Activated naive CD8-positive, alpha-beta T cell treated with anti-CD3 and anti-CD28 coated beads for 36 hours (primary cell): ENCODE measurements around the gene NAT16. TPM values are rescaled to one million over a fixed set of nuclear protein-coding genes. Genes with fewer than 3 reads are reported as not detected.
"Not testable (repeated sequence)": the region's sequence is repeated elsewhere in the genome, so short reads cannot be mapped to it uniquely, and the experiment has no call there.

ENCODE experiments used
- DNase-seq: peaks from one replicate; pipeline ENCODE4 v3.0.0; 2021
- H3K27ac Mint-ChIP-seq: one replicate; pipeline ENCODE4 v1.8.0; 2022; ENCODE audit warnings: mild to moderate bottlenecking, moderate library complexity, mixed read lengths
- H3K27me3 Mint-ChIP-seq: one replicate; pipeline ENCODE4 v1.8.0; 2022; ENCODE audit warnings: mild to moderate bottlenecking, mixed read lengths
- H3K36me3 Mint-ChIP-seq: one replicate; pipeline ENCODE4 v1.8.0; 2021; ENCODE audit warnings: mild to moderate bottlenecking, mixed read lengths
- H3K4me1 Mint-ChIP-seq: one replicate; pipeline ENCODE4 v1.8.0; 2021; ENCODE audit warnings: mixed read lengths
- H3K4me3 Mint-ChIP-seq: one replicate; pipeline ENCODE4 v1.8.0; 2022; ENCODE audit warnings: mild to moderate bottlenecking, moderate library complexity, mixed read lengths
- H3K9me3 Mint-ChIP-seq: one replicate; pipeline ENCODE4 v1.8.0; 2022; ENCODE audit warnings: mixed read lengths
- total RNA-seq, 2 experiments: library from RNA; stranded (reverse); gene quantifications; one replicate each; pipeline ENCODE4 v1.2.3, GENCODE V29; 2021

Gene NAT16
- total RNA-seq, 2 experiments from 2014 or later, result not detected

GRCh38 chr7:101122933-101123702 is 57.0 kb downstream of the NAT16 start:
- Mint-ChIP-seq H3K36me3 (no peaks in the 10 kb centered on the region), H3K4me1 (peaks cover 41% of the 10 kb centered on the region), H3K9me3 (no peaks in the 10 kb centered on the region), H3K27ac (no peak overlapping the region), H3K4me3 (no peak overlapping the region), H3K27me3 (peaks cover 79% of the 10 kb centered on the region)
- DNase-seq, result no peak

GRCh38 chr7:101121991-101122932 is 57.8 kb downstream of the NAT16 start:
- Mint-ChIP-seq H3K36me3 (no peaks in the 10 kb centered on the region), H3K4me1 (peaks cover 36% of the 10 kb centered on the region), H3K27ac (peak overlapping the region; percentile 47), H3K9me3 (no peaks in the 10 kb centered on the region), H3K27me3 (peaks cover 71% of the 10 kb centered on the region), H3K4me3 (peak overlapping the region; percentile 66)
- DNase-seq, result no peak

DNA sequence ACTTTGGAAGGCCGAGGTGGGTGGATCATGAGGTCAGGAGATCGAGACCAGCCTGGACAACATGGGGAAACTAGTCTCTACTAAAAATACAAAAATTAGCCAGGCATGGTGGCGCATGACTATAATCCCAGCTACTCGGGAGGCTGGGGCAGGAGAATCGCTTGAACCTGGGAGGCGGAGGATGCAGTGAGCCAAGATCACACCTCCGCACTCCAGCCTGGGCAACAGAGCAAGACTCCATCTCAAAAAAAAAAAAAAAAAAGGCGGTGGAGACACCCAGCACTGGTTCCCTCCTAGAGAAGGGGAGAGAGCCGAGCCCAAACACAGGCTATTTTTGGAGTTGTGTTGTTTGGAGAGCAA is 58.5 kb downstream of the NAT16 start:
- not testable (repeated sequence) for H3K36me3 Mint-ChIP-seq, DNase-seq, H3K9me3 Mint-ChIP-seq, H3K27ac Mint-ChIP-seq
- Mint-ChIP-seq H3K4me1 (peaks cover 29% of the 10 kb centered on the region), H3K4me3 (peak overlapping the region; percentile 66), H3K27me3 (peaks cover 64% of the 10 kb centered on the region)

Other genes with a start within 250 kb of the NAT16 start
- not detected for gene MUC3A, start 230.8 kb downstream of the NAT16 start, total RNA-seq
- gene MUC12, start 210.7 kb downstream of the NAT16 start, total RNA-seq, result under 1 TPM in 1 of 2 experiments, not detected in 1; 0.66 TPM
- gene MUC17, start 160.2 kb downstream of the NAT16 start, total RNA-seq, result not detected
- gene TRIM56, start 94.8 kb downstream of the NAT16 start, total RNA-seq, result 10 to 100 TPM; 35.1 to 35.3 TPM
- under 1 TPM; 0.06 to 0.27 TPM for gene SERPINE1, start 53.2 kb downstream of the NAT16 start, total RNA-seq
- 10 to 100 TPM; 30.1 to 38.4 TPM for gene AP1S1, start 25.8 kb downstream of the NAT16 start, total RNA-seq
- gene VGF, start 14.7 kb downstream of the NAT16 start, total RNA-seq, result not detected
- not detected for gene MOGAT3, start 20.7 kb upstream of the NAT16 start, total RNA-seq
- 10 to 100 TPM; 19.5 to 22.7 TPM for gene PLOD3, start 37.3 kb upstream of the NAT16 start, total RNA-seq
- gene ZNHIT1, start 37.9 kb upstream of the NAT16 start, total RNA-seq, result 10 to 100 TPM; 37.3 to 38.5 TPM
- gene CLDN15, start 57.5 kb upstream of the NAT16 start, total RNA-seq, result 10 to 100 TPM; 12.8 to 13.3 TPM
- 100 to 1,000 TPM; 106 to 109 TPM for gene FIS1, start 64.8 kb upstream of the NAT16 start, total RNA-seq
- gene IFT22, start 141.5 kb upstream of the NAT16 start, total RNA-seq, result 1 to 10 TPM; 6.5 to 7.0 TPM
- not detected for gene COL26A1, start 182.6 kb upstream of the NAT16 start, total RNA-seq